Stimulated activated CD4-positive, alpha-beta T cell treated with anti-CD3 and anti-CD28 coated beads, Interleukin-15, amount 100 ng/mL, for 24 hours (primary cell): ENCODE measurements around the gene MAX.
"Not testable (repeated sequence)": the region's sequence is repeated elsewhere in the genome, so short reads cannot be mapped to it uniquely, and the experiment has no call there.

Source experiments
- DNase-seq: peaks from one replicate; pipeline ENCODE4 v3.0.0-alpha.2; 2020

Gene MAX

GRCh38 chr14:65032319-65032718 is 70.0 kb downstream of the MAX start:
- no peak for DNase-seq

DNA sequence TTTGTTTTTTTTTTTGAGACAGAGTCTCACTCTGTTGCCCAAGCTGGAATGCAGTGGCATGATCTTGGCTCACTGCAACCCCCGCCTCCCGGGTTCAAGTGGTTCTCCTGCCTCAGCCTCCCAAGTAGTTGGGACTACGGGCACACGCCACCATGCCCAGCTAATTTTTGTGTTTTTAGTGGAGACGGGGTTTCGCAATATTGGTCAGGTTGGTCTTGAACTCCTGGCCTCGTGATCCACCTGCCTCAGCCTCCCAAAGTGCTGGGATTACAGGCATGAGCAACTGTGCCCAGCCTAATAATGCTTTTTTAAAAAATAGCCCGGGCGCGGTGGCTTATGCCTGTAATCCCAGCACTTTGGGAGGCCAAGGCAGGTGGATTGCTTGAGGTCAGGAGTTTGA is 71.0 kb downstream of the MAX start:
- DNase-seq: not testable (repeated sequence)

DNA sequence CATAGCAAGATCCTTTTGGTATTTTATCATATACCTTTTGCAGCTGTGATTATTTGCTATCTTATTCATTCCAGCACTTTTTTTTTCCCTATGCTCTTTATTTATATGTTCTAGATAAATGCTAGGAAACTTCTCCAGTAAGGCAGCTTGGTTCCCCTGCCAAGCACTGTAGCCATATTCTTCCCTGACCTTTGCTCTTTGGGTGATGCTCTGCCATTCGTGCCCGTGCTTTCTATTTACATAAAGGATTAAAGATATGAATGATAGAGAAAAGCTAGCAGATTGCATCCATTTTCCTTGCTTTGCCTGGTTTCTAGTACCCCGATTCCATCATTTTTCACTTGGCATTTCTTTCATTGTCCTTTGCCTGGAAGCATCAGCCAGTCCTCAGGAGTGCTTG is 73.4 kb downstream of the MAX start:
- no peak for DNase-seq

DNA sequence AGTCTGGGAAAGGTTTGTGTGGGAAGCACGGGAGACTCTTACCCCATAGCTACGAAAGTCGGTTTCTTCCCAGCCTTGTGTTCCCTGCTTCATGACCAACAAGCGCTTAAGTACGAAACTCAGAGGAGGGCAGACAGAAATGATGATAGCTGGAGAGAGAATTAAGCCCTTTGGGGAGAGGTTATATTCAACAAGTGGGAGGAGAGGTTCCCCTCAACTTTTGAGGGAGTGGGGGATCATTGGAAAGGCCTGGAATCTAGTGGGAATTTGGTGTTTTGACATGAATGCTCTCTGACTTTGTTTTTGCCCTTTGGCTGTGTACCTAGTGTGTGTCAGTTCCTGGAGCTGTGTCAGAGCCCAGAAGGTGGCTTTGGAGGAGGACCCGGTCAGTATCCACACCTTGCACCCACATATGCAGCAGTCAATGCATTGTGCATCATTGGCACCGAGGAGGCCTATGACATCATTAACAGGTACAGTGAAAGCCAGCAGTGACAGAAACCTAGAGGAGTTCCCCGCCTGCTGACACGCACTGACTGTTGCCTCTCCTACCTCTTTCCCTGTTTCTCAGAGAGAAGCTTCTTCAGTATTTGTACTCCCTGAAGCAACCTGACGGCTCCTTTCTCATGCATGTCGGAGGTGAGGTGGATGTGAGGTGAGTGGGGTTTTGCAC is 75.1 kb downstream of the MAX start:
- no peak for DNase-seq

GRCh38 chr14:65026526-65026925 is 75.8 kb downstream of the MAX start:
- DNase-seq: no peak

DNA sequence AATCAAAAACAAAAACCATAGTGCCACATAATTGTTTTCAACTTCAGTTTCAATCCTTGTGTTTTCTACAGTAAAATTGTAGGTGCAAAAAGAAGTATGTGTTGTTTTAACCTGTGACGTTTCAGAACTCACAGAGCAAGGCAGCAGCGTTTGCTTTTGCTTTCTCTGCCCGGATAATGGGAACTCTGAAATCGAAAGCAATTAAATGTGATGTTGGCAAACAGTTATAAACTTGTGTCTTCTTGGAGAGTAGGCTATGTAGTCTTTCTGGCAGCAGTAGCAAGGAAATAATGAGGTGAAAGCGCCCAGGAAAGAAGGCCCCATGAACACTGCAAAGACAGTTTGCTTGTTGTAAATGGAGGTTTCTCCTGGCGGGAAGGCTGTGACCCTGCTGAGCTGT is 76.5 kb downstream of the MAX start:
- DNase-seq: no peak
